Measurements from ENCODE around the gene TAGLN2. TPM values are rescaled to one million over a fixed set of nuclear protein-coding genes. Genes with fewer than 3 reads are reported as not detected.

TAGLN2 gene
- total and polyA plus RNA-seq, 9 of the 15 experiments (the other 6 are each of a cell fraction or from before 2014, with no cell fraction given), result 192 to 683 (median 455) TPM

DNA sequence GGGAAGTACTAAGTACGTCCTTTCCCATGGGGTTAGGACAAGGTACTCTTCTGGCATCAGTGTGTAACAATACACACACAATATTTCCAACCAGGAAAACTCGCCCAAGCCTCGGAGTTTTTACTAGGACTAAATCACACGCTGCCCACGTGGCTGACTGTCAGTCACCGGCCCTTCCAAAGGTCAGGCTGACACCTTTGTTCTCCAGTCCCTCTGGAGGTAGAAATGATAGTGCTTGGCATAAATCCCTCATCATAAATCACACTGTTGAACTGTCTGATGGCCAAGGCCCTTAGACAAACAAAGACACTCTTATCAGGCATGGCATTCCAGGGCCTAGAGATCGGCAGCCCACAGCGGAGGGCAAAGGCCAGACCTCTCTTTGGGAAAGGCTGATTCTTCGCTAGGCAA, 45.6 kb upstream of the TAGLN2 start (continued):
- TF ChIP-seq, protein P1, sequence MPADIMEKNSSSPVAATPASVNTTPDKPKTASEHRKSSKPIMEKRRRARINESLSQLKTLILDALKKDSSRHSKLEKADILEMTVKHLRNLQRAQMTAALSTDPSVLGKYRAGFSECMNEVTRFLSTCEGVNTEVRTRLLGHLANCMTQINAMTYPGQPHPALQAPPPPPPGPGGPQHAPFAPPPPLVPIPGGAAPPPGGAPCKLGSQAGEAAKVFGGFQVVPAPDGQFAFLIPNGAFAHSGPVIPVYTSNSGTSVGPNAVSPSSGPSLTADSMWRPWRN (IDR thresholded peaks at IDR 0.05; ENCODE audit: low read depth), result no peak
- TF ChIP-seq, protein P2, sequence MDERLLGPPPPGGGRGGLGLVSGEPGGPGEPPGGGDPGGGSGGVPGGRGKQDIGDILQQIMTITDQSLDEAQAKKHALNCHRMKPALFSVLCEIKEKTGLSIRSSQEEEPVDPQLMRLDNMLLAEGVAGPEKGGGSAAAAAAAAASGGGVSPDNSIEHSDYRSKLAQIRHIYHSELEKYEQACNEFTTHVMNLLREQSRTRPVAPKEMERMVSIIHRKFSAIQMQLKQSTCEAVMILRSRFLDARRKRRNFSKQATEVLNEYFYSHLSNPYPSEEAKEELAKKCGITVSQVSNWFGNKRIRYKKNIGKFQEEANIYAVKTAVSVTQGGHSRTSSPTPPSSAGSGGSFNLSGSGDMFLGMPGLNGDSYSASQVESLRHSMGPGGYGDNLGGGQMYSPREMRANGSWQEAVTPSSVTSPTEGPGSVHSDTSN (CRISPR knock-in tag; IDR thresholded peaks at IDR 0.05; ENCODE audit: low read depth), result no peak
- TF ChIP-seq, protein P2 (tag; conservative IDR thresholded peaks at IDR 0.05; ENCODE audit: low read depth), result peak; percentile 88
- no peak for TF ChIP-seq TEAD4 (IDR thresholded peaks at IDR 0.05; ENCODE audit: low read length)
- no peak for TF ChIP-seq TEAD4 (CRISPR knock-in tag; IDR thresholded peaks at IDR 0.05; ENCODE audit: borderline replicate concordance)
- no peak for TF ChIP-seq NONO (IDR thresholded peaks at IDR 0.05; ENCODE audit: low read depth in 2 of 2, low read length in 1 of 2)
- TF ChIP-seq, protein P3, sequence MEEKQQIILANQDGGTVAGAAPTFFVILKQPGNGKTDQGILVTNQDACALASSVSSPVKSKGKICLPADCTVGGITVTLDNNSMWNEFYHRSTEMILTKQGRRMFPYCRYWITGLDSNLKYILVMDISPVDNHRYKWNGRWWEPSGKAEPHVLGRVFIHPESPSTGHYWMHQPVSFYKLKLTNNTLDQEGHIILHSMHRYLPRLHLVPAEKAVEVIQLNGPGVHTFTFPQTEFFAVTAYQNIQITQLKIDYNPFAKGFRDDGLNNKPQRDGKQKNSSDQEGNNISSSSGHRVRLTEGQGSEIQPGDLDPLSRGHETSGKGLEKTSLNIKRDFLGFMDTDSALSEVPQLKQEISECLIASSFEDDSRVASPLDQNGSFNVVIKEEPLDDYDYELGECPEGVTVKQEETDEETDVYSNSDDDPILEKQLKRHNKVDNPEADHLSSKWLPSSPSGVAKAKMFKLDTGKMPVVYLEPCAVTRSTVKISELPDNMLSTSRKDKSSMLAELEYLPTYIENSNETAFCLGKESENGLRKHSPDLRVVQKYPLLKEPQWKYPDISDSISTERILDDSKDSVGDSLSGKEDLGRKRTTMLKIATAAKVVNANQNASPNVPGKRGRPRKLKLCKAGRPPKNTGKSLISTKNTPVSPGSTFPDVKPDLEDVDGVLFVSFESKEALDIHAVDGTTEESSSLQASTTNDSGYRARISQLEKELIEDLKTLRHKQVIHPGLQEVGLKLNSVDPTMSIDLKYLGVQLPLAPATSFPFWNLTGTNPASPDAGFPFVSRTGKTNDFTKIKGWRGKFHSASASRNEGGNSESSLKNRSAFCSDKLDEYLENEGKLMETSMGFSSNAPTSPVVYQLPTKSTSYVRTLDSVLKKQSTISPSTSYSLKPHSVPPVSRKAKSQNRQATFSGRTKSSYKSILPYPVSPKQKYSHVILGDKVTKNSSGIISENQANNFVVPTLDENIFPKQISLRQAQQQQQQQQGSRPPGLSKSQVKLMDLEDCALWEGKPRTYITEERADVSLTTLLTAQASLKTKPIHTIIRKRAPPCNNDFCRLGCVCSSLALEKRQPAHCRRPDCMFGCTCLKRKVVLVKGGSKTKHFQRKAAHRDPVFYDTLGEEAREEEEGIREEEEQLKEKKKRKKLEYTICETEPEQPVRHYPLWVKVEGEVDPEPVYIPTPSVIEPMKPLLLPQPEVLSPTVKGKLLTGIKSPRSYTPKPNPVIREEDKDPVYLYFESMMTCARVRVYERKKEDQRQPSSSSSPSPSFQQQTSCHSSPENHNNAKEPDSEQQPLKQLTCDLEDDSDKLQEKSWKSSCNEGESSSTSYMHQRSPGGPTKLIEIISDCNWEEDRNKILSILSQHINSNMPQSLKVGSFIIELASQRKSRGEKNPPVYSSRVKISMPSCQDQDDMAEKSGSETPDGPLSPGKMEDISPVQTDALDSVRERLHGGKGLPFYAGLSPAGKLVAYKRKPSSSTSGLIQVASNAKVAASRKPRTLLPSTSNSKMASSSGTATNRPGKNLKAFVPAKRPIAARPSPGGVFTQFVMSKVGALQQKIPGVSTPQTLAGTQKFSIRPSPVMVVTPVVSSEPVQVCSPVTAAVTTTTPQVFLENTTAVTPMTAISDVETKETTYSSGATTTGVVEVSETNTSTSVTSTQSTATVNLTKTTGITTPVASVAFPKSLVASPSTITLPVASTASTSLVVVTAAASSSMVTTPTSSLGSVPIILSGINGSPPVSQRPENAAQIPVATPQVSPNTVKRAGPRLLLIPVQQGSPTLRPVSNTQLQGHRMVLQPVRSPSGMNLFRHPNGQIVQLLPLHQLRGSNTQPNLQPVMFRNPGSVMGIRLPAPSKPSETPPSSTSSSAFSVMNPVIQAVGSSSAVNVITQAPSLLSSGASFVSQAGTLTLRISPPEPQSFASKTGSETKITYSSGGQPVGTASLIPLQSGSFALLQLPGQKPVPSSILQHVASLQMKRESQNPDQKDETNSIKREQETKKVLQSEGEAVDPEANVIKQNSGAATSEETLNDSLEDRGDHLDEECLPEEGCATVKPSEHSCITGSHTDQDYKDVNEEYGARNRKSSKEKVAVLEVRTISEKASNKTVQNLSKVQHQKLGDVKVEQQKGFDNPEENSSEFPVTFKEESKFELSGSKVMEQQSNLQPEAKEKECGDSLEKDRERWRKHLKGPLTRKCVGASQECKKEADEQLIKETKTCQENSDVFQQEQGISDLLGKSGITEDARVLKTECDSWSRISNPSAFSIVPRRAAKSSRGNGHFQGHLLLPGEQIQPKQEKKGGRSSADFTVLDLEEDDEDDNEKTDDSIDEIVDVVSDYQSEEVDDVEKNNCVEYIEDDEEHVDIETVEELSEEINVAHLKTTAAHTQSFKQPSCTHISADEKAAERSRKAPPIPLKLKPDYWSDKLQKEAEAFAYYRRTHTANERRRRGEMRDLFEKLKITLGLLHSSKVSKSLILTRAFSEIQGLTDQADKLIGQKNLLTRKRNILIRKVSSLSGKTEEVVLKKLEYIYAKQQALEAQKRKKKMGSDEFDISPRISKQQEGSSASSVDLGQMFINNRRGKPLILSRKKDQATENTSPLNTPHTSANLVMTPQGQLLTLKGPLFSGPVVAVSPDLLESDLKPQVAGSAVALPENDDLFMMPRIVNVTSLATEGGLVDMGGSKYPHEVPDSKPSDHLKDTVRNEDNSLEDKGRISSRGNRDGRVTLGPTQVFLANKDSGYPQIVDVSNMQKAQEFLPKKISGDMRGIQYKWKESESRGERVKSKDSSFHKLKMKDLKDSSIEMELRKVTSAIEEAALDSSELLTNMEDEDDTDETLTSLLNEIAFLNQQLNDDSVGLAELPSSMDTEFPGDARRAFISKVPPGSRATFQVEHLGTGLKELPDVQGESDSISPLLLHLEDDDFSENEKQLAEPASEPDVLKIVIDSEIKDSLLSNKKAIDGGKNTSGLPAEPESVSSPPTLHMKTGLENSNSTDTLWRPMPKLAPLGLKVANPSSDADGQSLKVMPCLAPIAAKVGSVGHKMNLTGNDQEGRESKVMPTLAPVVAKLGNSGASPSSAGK (IDR thresholded peaks at IDR 0.05), result no peak
- TF ChIP-seq, protein P4, sequence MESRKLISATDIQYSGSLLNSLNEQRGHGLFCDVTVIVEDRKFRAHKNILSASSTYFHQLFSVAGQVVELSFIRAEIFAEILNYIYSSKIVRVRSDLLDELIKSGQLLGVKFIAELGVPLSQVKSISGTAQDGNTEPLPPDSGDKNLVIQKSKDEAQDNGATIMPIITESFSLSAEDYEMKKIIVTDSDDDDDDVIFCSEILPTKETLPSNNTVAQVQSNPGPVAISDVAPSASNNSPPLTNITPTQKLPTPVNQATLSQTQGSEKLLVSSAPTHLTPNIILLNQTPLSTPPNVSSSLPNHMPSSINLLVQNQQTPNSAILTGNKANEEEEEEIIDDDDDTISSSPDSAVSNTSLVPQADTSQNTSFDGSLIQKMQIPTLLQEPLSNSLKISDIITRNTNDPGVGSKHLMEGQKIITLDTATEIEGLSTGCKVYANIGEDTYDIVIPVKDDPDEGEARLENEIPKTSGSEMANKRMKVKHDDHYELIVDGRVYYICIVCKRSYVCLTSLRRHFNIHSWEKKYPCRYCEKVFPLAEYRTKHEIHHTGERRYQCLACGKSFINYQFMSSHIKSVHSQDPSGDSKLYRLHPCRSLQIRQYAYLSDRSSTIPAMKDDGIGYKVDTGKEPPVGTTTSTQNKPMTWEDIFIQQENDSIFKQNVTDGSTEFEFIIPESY (CRISPR knock-in tag; IDR thresholded peaks at IDR 0.05), result no peak
- TF ChIP-seq, protein P5, sequence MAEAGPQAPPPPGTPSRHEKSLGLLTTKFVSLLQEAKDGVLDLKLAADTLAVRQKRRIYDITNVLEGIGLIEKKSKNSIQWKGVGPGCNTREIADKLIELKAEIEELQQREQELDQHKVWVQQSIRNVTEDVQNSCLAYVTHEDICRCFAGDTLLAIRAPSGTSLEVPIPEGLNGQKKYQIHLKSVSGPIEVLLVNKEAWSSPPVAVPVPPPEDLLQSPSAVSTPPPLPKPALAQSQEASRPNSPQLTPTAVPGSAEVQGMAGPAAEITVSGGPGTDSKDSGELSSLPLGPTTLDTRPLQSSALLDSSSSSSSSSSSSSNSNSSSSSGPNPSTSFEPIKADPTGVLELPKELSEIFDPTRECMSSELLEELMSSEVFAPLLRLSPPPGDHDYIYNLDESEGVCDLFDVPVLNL (CRISPR knock-in tag; IDR thresholded peaks at IDR 0.05; ENCODE audit: low read depth), result no peak
